Gastroesophageal sphincter (tissue), 3 donors: Measurements from ENCODE around the gene RUSC1.

ENCODE experiments used
- CTCF ChIP-seq, 4 experiments: fragments of 200-600 bp in 2 of 4; fragments of 450-650 bp in 2 of 4; sonication (generic) in 1 of 4; IDR thresholded peaks; one replicate each; pipeline ENCODE4 v1.5.1; 2017 to 2019; ENCODE audit warnings: antibody characterized with exemption in 4 of 4, mild to moderate bottlenecking in 2 of 4, moderate library complexity in 2 of 4
- EP300 ChIP-seq: sonication (generic); formaldehyde crosslinking; IDR thresholded peaks from one replicate; pipeline ENCODE4 v1.6.1; 2017; ENCODE audit warnings: antibody characterized with exemption, mild to moderate bottlenecking
- POLR2AphosphoS5 ChIP-seq: sonication (generic); formaldehyde crosslinking; IDR thresholded peaks from one replicate; pipeline ENCODE4 v1.6.1; 2017; ENCODE audit warnings: antibody characterized with exemption

- peak in 2 of 4 experiments; percentile 15 to 26 for TF ChIP-seq CTCF (IDR thresholded peaks at IDR 0.05)
- TF ChIP-seq POLR2AphosphoS5: no peak
- no peak for TF ChIP-seq EP300
These were observed 42.6 kb upstream of the RUSC1 start for GRCh38 chr1:155277902-155278688.
